MG63 (cell line): ENCODE measurements around the gene CCDC43. TPM values are rescaled to one million over a fixed set of nuclear protein-coding genes. Genes with fewer than 3 reads are reported as not detected.
A peak's percentile ranks its signal among the peaks of the same experiment; 100 is the strongest.
"Not testable (repeated sequence)": the region's sequence is repeated elsewhere in the genome, so short reads cannot be mapped to it uniquely, and the experiment has no call there.

Experiments
- DNase-seq: peaks from one replicate; pipeline ENCODE4 v3.0.0-alpha.2; 2020
- H3K27me3 ChIP-seq: fragments of 250-450 bp; sonication (Bioruptor Pico); 2 replicates; pipeline ENCODE4 v1.5.1; 2020; ENCODE audit warnings: mild to moderate bottlenecking, moderate library complexity
- H3K36me3 ChIP-seq: fragments of 250-450 bp; sonication (Bioruptor Pico); 2 replicates; pipeline ENCODE4 v1.5.1; 2020; ENCODE audit warnings: mild to moderate bottlenecking, moderate library complexity
- H3K4me3 ChIP-seq: fragments of 250-450 bp; sonication (Bioruptor Pico); 2 replicates; pipeline ENCODE4 v1.5.1; 2020; ENCODE audit warnings: mild to moderate bottlenecking, moderate library complexity
- H3K9me3 ChIP-seq: fragments of 250-450 bp; sonication (Bioruptor Pico); 2 replicates; pipeline ENCODE4 v1.5.1; 2020; ENCODE audit warnings: mild to moderate bottlenecking, moderate library complexity
- total RNA-seq: library from RNA; depleted of rRNA; stranded (reverse); fragments of >200 nt; shearing (Covaris generic); gene quantifications from 2 replicates; pipeline ENCODE4 v1.2.3, GENCODE V29; 2014; ENCODE audit warnings: low replicate concordance; rRNA removed

Gene CCDC43
- total RNA-seq: 39.1 and 63.4 TPM in 2 replicates

GRCh38 chr17:44689477-44690217 lies at the start of gene CCDC43:
TSS of gene CCDC43 (minus strand) at chr17:44689776. CDS start at chr17:44689753, 23 bp downstream.
- H3K9me3 ChIP-seq: no peaks in the 10 kb centered on the region
- H3K27me3 ChIP-seq: no peaks in the 10 kb centered on the region
- peak within 1 kb of the TSS; percentile 92 for H3K4me3 ChIP-seq
- DNase-seq: peak; percentile 93
- peaks cover 4% of the 10 kb centered on the region; the same call in 1 of the 2 replicates for H3K36me3 ChIP-seq

- no peaks in the 10 kb centered on the region for H3K27me3 ChIP-seq
- DNase-seq: no peak
- no peak overlapping the region for H3K4me3 ChIP-seq
- no peaks in the 10 kb centered on the region for H3K9me3 ChIP-seq
- H3K36me3 ChIP-seq: peaks cover 36% of the 10 kb centered on the region
Measured at GRCh38 chr17:44738214-44738906, 48.8 kb upstream of the CCDC43 start.

- Histone ChIP-seq H3K4me3 (no peak overlapping the region), H3K36me3 (peaks cover 34% of the 10 kb centered on the region), H3K9me3 (no peaks in the 10 kb centered on the region), H3K27me3 (no peaks in the 10 kb centered on the region)
- no peak for DNase-seq
Measured at GRCh38 chr17:44736551-44737240, 47.1 kb upstream of the CCDC43 start.

- no peak for DNase-seq
- Histone ChIP-seq H3K9me3 (no peaks in the 10 kb centered on the region), H3K27me3 (no peaks in the 10 kb centered on the region), H3K4me3 (no peak overlapping the region), H3K36me3 (peaks cover 31% of the 10 kb centered on the region)
Measured at GRCh38 chr17:44734272-44734671, 44.7 kb upstream of the CCDC43 start.

- Histone ChIP-seq H3K9me3 (no peaks in the 10 kb centered on the region), H3K36me3 (peaks cover 30% of the 10 kb centered on the region), H3K4me3 (no peak overlapping the region), H3K27me3 (no peaks in the 10 kb centered on the region)
- DNase-seq: no peak
Measured at GRCh38 chr17:44733753-44734152, 44.2 kb upstream of the CCDC43 start.

- not testable (repeated sequence) for H3K4me3 ChIP-seq, DNase-seq
- H3K36me3 ChIP-seq: peaks cover 35% of the 10 kb centered on the region
Measured at GRCh38 chr17:44726121-44726520, 36.5 kb upstream of the CCDC43 start.

GRCh38 chr17:44722254-44722653 lies 32.7 kb upstream of the CCDC43 start:
- DNase-seq: peak; percentile 39
- no peaks in the 10 kb centered on the region for H3K9me3 ChIP-seq
- no peaks in the 10 kb centered on the region for H3K27me3 ChIP-seq
- no peak overlapping the region for H3K4me3 ChIP-seq
- H3K36me3 ChIP-seq: peaks cover 32% of the 10 kb centered on the region

More at GRCh38 chr17:44726121-44726520, 36.5 kb upstream of the CCDC43 start:
- not testable (repeated sequence) for H3K27me3 ChIP-seq, H3K9me3 ChIP-seq

GRCh38 chr17:44719444-44719843 lies 29.9 kb upstream of the CCDC43 start:
- DNase-seq: no peak
- Histone ChIP-seq H3K27me3 (no peaks in the 10 kb centered on the region; the same call in 1 of the 2 replicates), H3K9me3 (no peaks in the 10 kb centered on the region), H3K4me3 (no peak overlapping the region), H3K36me3 (peaks cover 35% of the 10 kb centered on the region)

GRCh38 chr17:44708401-44709263 lies 19.1 kb upstream of the CCDC43 start, which contains the start of gene DBF4B:
TSS of gene DBF4B (plus strand) at chr17:44708665. CDS start at chr17:44708821, 156 bp downstream.
- Histone ChIP-seq H3K4me3 (peak within 1 kb of the TSS; percentile 90), H3K9me3 (no peaks in the 10 kb centered on the region), H3K27me3 (no peaks in the 10 kb centered on the region), H3K36me3 (peaks cover 4% of the 10 kb centered on the region; the same call in 1 of the 2 replicates)
- DNase-seq: peak; percentile 89

GRCh38 chr17:44707755-44708400 lies 18.3 kb upstream of the CCDC43 start:
- Histone ChIP-seq H3K27me3 (no peaks in the 10 kb centered on the region), H3K4me3 (peak overlapping the region; percentile 90), H3K9me3 (no peaks in the 10 kb centered on the region), H3K36me3 (peaks cover 4% of the 10 kb centered on the region; the same call in 1 of the 2 replicates)
- DNase-seq: no peak

GRCh38 chr17:44700288-44700687 lies 10.7 kb upstream of the CCDC43 start:
- not testable (repeated sequence) for H3K4me3 ChIP-seq, H3K27me3 ChIP-seq, DNase-seq, H3K9me3 ChIP-seq, H3K36me3 ChIP-seq

- Histone ChIP-seq H3K36me3 (no peaks in the 10 kb centered on the region), H3K4me3 (no peak overlapping the region), H3K9me3 (no peaks in the 10 kb centered on the region), H3K27me3 (no peaks in the 10 kb centered on the region)
- DNase-seq: no peak
Measured at GRCh38 chr17:44693609-44694008, 4.0 kb upstream of the CCDC43 start.

- not testable (repeated sequence) for H3K27me3 ChIP-seq, H3K9me3 ChIP-seq, H3K36me3 ChIP-seq
- H3K4me3 ChIP-seq: peak overlapping the region; percentile 92
- peak; percentile 45 for DNase-seq
Measured at GRCh38 chr17:44690746-44691306, 1.2 kb upstream of the CCDC43 start.

- DNase-seq: no peak
- peaks cover 4% of the 10 kb centered on the region; the same call in 1 of the 2 replicates for H3K36me3 ChIP-seq
- peak overlapping the region; percentile 92 for H3K4me3 ChIP-seq
- H3K9me3 ChIP-seq: no peaks in the 10 kb centered on the region
- no peaks in the 10 kb centered on the region for H3K27me3 ChIP-seq
Measured at GRCh38 chr17:44688675-44689476, 700 bp downstream of the CCDC43 start.

- DNase-seq: no peak
- Histone ChIP-seq H3K36me3 (peaks cover 8% of the 10 kb centered on the region), H3K27me3 (no peaks in the 10 kb centered on the region), H3K9me3 (no peaks in the 10 kb centered on the region), H3K4me3 (peak overlapping the region; percentile 92; the same call in 1 of the 2 replicates)
Measured at GRCh38 chr17:44688200-44688599, 1.4 kb downstream of the CCDC43 start.
